Left hindlimb (tissue), 1 donor: ENCODE measurements around the gene CAPZB.

ENCODE experiments used
- DNase-seq: peaks from one replicate; pipeline ENCODE4 v3.0.0-alpha.2; 2018

CAPZB gene

DNA sequence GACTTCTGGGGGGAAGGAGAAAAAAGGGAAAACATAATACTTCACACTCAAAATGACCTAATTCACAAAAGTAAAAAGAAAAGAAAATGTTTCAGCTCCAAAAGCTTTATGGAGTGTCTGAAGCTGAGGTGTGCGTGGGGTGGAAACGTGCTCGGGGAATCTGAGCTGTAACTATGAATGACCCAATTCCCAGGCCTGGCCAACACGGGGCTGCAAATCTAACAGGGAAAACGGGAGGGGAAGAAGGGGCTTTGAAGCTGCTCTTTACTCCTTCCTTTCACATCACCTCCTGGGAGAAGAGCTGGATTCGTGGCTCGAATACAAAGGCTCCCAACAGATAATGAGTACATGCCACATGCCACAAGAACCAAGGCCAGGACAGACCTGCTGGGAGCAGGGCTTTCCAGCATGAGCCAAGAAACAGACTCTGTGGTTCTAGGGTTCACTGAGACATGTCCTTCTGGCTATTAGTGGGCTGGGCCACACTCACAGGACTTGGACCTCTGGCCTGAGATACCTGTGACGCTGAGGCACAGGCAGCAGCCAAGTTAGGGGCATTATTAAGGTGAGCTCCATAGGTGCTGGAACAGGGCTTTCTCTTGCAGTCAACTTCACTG lies 121.7 kb downstream of the CAPZB start:
- no peak for DNase-seq

DNA sequence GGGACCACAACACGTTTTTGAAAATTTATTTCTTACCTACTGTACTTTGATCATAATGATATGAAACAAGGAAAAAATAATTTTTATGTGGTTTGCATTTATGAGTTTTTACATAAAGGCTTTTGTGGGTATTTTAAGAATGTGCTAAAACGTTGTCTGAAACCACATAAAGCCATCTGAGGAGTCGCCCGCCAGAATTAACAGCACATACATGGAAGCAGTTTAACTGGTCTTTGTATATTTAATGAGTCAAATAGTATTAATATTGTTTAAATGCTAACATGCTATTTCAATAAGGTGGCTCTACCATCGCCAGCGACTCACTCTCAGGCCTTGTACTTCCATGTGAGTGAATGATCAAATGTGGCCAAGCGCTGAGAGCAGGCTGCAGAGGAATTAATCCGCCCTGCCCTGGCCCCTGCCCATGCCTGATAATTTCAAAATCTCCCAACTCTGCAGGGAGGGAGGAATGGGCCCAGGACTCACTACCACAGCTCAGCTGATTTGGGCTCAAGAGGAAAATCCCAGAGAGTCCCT lies 123.7 kb downstream of the CAPZB start:
- no peak for DNase-seq

DNA sequence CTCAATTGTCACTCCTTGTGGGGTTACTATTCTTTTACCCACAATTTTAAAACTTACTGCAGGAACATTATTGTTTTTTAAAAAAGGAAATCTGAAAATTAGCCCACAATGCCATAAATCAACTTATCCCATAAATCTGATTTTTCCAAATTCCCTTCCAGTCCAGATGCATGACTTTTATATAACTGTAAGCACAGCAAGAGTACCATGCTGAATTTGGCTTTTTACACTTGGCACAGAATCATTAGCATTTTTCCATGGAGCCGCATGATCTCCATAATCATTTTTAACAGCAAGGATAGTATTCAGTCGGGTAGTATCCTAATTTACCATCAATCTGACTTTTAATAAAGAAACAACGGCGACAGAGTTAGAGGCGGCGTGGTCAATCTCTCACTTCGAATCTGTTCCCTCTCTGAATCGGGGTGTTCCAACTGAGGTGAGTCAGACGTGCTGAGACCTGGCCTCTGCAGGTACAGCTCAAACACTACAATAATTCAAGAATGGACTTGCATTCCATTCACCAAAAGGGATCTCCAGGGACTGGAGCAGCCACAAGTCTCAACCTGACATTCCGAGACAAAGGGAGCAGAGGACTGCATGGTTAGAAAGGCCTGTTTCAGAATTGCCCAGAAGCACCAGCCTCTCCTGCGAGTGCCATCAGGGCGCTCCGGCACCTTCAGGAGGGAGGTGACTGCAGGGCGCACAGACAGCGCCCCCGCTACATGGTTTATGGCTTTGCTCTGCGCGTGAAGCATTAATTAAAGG lies 124.3 kb downstream of the CAPZB start:
- DNase-seq: no peak

DNA sequence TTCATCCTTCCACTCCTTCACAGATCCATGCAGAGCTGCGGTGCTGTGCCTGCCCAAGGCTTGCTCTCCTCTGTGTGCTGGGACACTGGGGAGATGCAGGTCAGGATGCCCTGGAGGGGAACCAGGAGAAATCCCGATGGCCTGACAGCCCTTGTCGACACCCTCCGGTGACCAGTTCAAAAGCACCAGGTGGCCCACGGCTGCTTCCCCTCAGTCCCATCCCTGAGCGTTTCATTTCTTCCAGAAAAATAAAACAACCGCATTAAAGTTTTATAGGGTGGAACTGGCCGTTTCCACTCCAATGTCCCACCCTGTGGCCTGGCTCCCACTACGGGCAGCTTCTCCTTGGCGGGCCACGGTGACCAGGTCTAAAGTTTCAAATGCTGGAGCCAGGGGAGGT lies 124.9 kb downstream of the CAPZB start:
- no peak for DNase-seq

DNA sequence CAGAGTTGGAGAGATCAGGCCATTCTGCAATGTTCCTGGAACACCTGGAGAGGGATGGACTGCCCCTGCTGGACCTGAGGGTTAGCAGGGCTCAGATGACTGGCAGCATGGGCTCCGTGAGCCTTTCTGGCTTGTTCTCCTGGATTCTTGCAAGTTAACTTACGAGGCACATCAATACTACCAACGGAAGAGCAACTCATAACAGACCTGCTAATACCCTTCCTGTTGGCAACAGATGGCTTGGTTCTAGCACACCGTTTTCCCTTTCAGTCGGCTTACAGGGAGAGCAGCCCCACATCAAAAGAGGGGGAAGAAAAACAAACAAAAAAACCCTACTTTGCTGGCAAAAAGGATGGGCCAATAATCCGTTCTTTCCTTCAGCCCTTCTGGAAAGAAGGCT lies 125.3 kb downstream of the CAPZB start:
- DNase-seq: no peak

DNA sequence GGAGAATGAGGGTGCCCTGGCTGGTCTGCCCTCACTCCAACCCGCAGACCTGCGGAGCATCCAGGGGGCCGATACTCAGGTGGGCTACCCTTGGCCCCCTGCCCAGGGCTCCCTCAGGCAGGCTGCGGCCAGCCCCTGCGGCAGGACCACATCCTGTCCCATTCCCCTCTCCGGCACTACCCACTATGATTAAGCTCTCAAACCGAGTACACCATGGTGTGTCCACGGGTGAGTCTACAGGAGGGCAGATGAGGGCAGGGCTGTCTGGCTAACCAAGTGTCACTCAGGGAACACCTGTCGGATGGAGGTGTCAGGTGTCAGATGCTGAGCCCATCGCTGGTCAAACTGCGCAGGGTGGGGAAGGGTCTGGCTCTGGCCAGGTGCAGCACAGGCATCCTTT lies 126.0 kb downstream of the CAPZB start:
- DNase-seq: no peak

DNA sequence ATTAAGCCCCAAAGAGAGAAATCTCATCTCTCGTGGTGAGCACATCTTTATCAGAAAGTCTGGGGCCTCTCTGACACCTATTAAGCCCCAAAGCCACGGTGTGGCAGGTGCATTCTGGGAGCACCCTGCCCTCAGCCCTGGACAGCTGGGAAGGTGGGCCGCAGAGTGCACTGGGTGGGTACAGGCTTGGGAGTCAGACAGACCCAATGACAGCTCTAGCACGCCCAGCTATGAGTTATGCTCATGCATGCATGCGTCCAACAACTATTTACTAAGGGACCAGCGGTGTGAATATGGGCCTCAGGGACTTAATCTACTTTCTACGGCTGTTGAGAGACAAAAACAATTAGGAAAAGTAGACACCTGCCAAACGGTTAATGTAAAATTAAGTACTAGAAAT lies 126.6 kb downstream of the CAPZB start:
- no peak for DNase-seq

DNA sequence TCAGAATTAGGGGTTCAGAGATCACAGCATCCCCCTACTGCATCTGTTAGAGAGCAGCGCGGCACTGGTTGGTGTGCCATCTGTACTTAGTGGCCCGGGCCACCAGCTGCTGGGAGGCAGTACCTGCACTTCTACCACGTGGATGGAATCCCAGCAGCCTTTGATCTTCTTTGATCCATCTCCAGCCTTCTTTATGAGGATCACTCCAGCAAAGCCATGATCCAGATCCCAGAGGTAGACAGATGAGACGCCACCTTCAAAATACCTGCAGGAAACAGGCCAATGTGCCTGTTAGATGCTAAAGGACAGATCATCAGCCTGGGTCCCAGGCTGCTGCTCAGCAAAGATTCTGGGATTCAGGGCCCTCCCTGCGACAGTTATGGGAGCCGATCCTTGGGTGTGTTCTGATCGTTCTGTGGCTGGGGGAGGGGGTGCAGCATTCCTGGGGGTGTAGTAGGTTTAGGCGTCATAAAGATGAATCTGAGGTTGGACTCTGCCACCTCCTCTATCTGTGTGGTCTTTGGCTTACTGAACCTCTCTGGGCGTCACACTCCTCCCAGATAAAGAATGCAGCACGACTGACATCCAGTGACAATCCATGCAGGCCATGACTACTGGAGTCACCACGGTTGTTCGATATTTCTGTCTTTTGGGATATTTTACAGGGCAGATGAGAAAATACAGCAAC lies 127.9 kb downstream of the CAPZB start:
- no peak for DNase-seq

DNA sequence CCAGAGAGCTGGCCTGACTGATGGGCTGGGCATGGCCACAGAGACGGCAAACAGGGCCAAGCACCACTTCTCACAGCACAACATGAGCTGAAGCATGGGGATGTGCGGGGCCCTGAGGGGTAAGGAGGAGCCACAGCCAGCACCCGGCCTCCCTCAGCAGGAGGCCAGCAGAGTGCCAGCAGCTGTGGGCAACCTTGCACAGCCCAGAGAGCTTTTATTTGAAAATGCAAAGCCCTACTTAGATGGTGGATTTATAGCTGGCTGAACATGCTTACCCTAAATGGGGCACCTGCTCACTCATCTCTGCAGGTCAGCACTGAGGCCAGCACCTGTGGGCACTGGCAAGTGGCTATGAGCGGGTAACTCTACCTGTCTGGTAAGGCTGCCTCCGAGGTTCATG lies 129.1 kb downstream of the CAPZB start:
- DNase-seq: no peak

DNA sequence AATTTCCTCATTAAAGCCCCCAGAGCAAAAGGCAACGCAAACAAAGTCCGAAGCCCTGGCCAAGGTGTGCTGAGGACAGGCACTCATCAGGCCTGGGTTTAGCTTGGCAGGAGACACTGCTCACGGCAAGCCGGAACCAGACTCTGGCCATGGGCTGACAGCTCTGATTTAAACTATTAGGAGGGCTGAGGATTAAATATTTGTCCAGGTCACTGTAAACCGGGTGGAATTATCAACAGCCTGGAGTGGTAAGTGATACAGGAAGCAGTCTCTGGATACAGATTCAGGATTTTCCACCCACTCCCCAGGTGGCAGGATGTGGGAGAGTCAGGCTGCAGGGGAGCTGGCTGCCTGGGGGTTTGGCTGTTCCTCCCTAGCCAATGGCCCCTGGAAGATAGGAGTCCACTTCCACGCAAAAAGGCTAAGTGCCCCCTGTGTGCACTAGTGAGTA lies 130.8 kb downstream of the CAPZB start:
- DNase-seq: no peak

DNA sequence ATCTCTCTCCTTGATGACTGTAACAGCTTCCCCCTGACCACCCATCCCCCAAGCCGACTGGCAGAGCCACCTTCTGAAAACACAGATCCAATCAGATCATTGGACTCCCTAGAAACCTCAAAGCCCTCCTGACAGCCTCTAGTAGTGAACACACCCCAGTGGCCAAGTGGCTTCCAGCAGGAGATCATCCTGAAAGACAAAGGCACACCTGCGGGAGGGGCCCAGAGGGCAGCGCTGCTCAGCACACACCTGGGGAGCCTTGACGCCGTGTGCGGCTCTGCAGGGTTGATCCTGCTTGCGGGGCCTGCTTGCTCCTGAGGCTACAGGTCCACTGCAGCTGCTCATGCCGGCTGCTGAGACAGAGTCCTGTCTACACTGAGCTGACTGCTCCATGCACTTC lies 131.7 kb downstream of the CAPZB start:
- DNase-seq: no peak

DNA sequence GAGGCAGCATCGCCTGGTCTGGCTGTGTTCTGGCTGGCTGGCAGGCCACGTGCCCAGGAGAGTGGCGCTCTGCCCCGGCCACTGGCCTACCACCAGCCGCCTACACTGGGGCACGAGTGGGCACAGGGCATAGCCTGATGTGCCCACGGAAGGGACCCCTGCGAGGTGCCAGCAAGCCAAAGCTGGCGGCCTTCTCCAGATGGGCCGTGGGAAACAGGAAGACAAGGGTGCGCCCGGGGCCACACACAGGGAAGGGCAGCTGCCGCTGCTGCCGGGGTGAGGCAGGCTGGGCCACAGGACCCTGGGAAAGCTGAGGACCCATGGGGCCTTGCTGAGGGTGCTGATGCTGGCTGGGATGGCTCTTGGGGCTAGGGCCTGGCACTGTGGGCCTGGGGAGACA lies 132.5 kb downstream of the CAPZB start:
- DNase-seq: no peak

DNA sequence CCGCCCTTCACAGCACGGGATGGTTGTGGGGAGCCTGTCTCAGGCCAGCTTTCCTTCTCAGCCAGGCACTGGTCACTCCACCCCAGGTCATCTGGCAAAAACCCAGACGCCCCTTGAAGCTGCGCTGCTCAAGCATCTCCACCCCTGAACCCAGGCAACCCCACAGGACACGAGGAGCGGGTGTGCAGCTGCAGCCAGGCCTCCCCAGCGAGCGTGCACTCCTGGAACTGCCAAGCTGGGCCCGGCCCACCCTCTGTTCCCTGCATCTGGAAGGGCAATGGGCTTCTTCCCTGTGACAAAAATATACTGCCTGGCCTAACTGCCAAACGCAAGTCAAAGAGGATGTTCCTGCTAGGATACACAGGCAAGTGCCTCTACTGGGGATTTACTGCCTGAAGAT lies 133.5 kb downstream of the CAPZB start:
- no peak for DNase-seq

DNA sequence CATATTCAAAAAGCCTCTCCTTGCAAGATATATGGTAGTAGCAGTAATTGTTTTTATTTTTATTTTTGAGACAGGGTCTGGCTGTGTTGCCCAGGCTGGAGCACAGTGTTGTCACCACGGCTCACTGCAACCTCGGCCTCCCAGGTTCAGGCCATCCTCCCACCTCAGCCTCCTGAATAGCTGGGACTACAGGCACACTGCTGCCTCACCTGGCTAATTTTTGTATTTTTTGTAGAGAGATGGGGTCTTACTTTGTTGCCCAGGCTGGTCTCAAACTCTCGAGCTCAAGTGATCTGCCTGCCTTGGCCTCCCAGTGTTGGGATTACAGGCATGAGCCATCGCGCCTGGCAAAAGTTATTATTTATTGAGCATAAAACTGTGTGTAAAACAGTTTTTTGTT lies 134.8 kb downstream of the CAPZB start:
- DNase-seq: no peak

DNA sequence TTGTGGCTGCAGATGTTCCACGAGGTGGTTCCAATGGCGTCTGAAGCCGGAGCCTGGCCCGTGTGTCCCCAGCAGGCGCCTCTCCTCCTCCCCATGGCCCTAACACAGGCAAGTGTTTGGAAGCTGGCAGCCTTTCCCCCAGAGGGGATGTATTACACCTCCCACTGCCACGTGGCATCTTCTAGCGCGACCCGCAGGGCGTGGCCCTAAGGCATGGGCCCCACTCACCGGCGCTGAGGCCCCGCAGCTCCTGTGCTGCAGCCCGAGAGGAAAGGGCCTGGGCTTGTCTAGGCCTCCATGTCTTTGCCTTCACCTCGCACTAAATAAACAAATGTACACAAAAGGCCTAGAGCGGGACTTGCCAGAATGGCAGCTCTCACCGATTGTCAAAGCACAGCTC lies 135.3 kb downstream of the CAPZB start:
- DNase-seq: no peak

DNA sequence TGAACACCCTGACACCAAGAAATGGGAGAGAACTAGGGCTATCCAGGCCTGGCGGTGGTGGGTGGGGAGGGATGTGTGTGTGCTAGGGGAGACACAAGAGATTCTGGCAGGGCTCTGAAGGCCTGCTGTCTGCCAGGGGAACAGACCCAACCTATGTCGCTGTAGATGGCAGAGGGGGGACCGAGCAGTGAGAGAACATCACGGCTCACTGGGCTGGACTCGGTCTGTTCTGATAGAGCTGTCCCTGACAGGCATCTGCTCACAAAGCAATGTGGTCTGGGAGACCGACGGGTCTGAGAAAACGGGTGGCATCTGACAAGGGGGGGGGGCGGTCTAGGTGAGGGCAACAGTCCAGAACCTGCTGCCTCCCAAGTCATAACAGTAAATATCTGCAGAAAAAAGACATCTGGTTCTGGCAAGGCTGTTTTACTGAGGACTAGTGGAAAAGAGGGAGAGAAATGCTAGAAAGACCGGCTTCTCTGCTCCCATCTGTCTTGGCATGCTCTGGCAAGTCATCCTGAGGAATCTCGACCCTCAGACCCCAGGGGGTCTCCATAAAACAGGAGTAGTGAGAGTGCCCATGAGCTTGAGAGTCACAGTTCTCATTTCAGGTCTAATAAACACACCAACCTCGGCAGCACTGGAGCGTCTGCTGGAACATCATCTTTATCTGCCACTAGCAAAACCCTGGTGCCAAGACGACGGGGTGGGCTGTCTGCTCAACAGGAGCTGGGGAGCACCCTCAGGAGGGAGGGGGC lies 136.7 kb downstream of the CAPZB start:
- no peak for DNase-seq

DNA sequence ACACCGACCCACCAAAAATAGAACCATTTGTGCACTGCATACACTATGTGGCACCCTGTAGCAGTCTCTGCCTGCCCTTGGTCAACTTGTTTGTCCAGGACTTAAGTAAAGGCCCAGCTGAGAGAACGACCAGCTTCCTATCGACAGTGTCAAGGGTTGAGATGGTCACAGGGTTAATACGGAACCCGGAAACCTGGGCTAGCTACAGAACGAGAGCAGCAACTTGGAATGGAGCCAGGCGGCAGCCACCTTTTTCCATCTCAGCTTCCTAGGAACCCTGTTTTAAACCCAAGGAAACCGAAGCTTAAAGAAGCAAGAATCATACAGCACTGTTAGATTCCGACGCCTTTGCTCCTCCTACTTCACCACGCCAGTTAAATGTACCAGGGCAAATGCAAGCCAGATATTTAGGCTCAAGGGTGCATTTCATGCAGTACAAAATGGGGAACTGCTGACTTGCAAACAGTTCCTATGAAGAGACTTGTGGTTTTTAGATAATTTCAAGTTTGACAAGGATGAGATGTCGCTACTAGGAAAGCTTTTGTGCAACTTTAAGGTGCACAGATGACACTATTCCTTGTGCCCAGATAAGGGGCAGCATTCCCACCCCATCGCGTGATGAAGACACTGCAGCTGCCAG lies 137.7 kb downstream of the CAPZB start:
- DNase-seq: no peak

DNA sequence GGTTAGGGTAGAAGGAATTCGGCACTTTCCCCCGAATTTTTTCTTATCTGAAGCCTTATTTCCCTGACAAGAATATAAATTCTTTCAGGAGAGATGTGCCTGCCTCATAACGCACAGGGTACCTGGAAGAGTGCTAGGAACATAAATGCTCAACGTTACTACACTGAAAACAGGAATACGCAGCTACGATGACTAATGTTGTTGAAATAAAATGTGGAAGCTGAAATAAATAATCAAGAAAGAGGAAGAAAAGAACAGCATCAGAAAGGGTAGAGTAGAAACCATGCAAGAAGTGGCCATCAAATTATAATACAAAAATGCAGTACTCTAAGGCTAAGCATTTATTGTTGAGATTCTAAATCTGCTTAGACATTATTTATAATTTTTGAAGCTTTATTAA lies 139.3 kb downstream of the CAPZB start:
- DNase-seq: no peak

DNA sequence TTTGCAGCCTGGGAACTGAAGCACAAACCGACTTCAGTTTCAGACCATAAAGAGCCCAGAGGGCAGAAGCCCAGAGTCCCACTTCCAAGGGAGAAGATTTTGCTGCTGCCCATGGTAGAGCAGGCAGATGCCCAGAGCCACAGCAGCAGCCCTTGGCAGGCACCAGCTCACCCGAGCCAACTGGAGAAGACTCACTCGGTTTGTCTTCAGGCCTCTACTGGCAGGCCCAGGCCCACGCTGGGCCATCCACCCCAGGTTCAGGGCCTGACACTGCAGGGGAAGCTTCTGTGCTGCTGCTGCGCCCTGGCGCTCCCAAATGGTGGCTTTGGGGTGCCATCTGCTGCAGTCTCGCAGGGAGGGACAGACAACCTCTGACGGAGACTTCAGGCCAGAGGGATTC lies 139.9 kb downstream of the CAPZB start:
- DNase-seq: no peak

DNA sequence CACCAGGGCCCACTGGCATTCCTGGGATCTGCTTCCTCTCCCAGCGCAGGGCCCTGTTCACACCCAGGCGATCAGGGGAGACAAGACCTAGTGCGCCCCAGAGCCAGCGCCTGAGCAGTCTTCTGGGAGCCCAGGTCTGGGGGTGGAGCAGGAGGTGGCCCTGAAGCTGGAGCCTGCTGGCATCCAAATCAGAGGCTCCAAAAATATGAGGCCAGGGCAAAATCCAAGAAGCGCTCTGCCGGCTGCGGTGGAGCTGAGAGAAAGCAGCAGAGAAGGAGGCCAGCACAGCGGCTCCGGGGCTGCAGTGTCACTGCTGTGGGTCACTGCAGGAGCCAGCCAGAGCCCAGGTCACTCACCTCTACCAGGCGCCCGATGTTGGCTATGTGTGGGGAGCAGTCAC lies 140.5 kb downstream of the CAPZB start:
- no peak for DNase-seq

DNA sequence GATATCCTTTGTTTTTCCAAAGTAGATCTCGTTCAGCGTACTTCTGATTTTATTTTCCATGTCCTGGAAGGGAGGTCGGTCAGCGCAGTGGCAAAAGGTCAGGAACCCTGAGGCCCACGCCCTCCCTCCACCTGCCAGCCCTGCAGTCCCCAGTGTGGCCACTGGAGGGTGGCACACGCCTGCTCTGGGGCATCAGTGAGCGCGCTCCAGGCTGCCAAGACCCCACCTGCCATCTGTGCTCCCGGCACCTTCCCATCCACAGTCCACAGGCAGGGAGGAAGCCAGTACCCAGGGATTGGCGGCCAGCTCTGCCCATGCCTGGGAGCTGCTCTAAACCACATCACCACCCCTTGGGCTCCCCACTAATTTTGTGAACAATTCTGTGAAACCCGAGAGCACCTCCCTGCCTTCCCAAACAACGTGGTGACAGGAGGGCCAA lies 140.9 kb downstream of the CAPZB start:
- DNase-seq: no peak

DNA sequence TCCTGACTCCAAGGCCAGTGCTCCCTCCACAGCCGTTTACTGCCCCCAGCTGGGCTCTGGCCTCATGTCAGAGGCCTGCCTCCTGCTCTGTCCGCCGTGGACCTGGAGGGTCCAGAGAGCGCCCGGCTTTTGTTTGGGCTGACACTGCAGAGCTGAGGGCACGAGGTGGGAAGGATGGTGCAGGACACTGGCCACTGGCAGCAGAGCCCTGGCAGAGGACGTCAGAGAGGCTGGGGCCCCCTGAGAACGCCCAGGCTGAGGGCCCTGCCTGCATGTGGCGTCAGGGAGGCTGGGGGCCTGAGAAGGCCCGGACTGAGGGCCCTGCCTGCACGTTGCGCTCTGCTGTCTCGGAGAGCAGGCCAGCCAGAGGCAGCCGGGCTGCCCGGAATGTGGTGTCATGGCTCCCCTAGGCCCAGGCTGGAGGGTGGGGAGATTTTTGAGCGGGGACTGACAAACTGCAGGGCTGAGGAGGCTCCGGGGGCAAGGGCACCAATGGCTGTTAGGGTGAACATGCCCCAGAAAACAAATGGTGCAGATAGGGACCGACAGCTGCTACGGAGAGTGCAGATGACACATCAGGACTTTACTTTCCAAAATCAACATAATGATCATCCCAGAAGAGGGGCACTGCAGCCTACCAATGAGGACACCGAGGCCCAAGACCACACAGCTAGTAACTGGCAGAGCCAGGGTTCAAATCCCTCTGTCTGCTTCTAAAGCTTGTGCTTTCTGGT lies 141.6 kb downstream of the CAPZB start:
- no peak for DNase-seq
